MM.1S (cell line): ENCODE measurements around the gene NCSTN.

Experiments
- DNase-seq: peaks from one replicate; pipeline ENCODE4 v3.0.0-alpha.2; 2015
- H2AFZ ChIP-seq: fragments of 300-600 bp; sonication (generic); 2 replicates; pipeline ENCODE4 v1.6.0; 2016; ENCODE audit warnings: antibody characterized with exemption, low read length
- H3F3A ChIP-seq: fragments of 300-600 bp; sonication (generic); 2 replicates; pipeline ENCODE4 v1.6.1; 2016; ENCODE audit warnings: mild to moderate bottlenecking, antibody characterized with exemption, low read length, moderate library complexity, mixed read lengths; ENCODE audit not compliant: insufficient read depth
- H3K27ac ChIP-seq: fragments of 300-600 bp; sonication (generic); 2 replicates; pipeline ENCODE4 v1.5.1; 2016; ENCODE audit warnings: mild to moderate bottlenecking, low read length
- H3K27me3 ChIP-seq: fragments of 300-600 bp; sonication (generic); replicated peaks from 2 replicates; pipeline ENCODE4 v1.6.0; 2016; ENCODE audit warnings: low read length; ENCODE audit not compliant: insufficient read depth
- H3K36me3 ChIP-seq: fragments of 300-600 bp; sonication (generic); replicated peaks from 2 replicates; pipeline ENCODE4 v1.6.1; 2016; ENCODE audit warnings: mild to moderate bottlenecking, low read length, mixed read lengths; ENCODE audit not compliant: insufficient read depth
- H3K4me1 ChIP-seq: fragments of 300-600 bp; sonication (generic); 2 replicates; pipeline ENCODE4 v1.6.1; 2016; ENCODE audit warnings: low read length, mixed read lengths
- H3K4me2 ChIP-seq: fragments of 300-600 bp; sonication (generic); 2 replicates; pipeline ENCODE4 v1.6.0; 2016; ENCODE audit warnings: low read depth, low read length
- H3K4me3 ChIP-seq: fragments of 300-600 bp; sonication (generic); 2 replicates; pipeline ENCODE4 v1.5.1; 2016; ENCODE audit warnings: low read length, mixed read lengths
- H3K79me2 ChIP-seq: fragments of 300-600 bp; sonication (generic); 2 replicates; pipeline ENCODE4 v1.6.1; 2016; ENCODE audit warnings: mixed run types, low read length, mixed read lengths
- H3K9ac ChIP-seq: fragments of 300-600 bp; sonication (generic); 2 replicates; pipeline ENCODE4 v1.6.1; 2016; ENCODE audit warnings: low read length, mixed read lengths
- H3K9me2 ChIP-seq: fragments of 300-600 bp; sonication (generic); replicated peaks from 2 replicates; pipeline ENCODE4 v1.6.1; 2016; ENCODE audit warnings: mild to moderate bottlenecking, low read length, mixed read lengths; ENCODE audit not compliant: insufficient read depth
- H3K9me3 ChIP-seq: fragments of 300-600 bp; sonication (generic); replicated peaks from 2 replicates; pipeline ENCODE4 v1.6.1; 2016; ENCODE audit warnings: mild to moderate bottlenecking, low read length, mixed read lengths; ENCODE audit not compliant: insufficient read depth
- H4K20me1 ChIP-seq: fragments of 300-600 bp; sonication (generic); 2 replicates; pipeline ENCODE4 v1.6.1; 2016; ENCODE audit warnings: mild to moderate bottlenecking, low read length, moderate library complexity, mixed read lengths; ENCODE audit not compliant: insufficient read depth
- CTCF ChIP-seq: fragments of 300-600 bp; sonication (generic); IDR thresholded peaks from 2 replicates; pipeline ENCODE4 v1.5.1; 2016; ENCODE audit warnings: antibody characterized with exemption, low read length, mixed read lengths
- EZH2 ChIP-seq: fragments of 300-600 bp; sonication (generic); optimal IDR thresholded peaks from 2 replicates; pipeline ENCODE3; 2017; ENCODE audit warnings: low read depth, mild to moderate bottlenecking, antibody characterized with exemption, low read length, mixed read lengths
- EZH2phosphoT487 ChIP-seq: fragments of 300-600 bp; sonication (generic); IDR thresholded peaks from 2 replicates; pipeline ENCODE4 v1.6.1; 2018; ENCODE audit warnings: antibody characterized with exemption, low read length

NCSTN gene

GRCh38 chr1:160342953-160343869, at the start of gene NCSTN, which contains the start of gene COPA:
Gene NCSTN, plus strand, starts transcription at chr1:160343383. Its CDS starts 14 bp downstream, at chr1:160343397.
Gene COPA, minus strand, starts transcription at chr1:160343250. Its CDS starts 80 bp downstream, at chr1:160343170.
- H4K20me1 ChIP-seq: no peaks in the 10 kb centered on the region
- H3K4me2 ChIP-seq: peak within 1 kb of the TSS; percentile 81
- peak within 1 kb of the TSS; percentile 58; the same call in 1 of the 2 replicates for H3K27ac ChIP-seq
- peak within 1 kb of the TSS; percentile 66 for H2AFZ ChIP-seq
- no peaks in the 10 kb centered on the region for H3K27me3 ChIP-seq
- no peaks in the 10 kb centered on the region for H3K9me3 ChIP-seq
- peaks cover 88% of the 10 kb centered on the region for H3K79me2 ChIP-seq
- H3K4me1 ChIP-seq: peaks cover 9% of the 10 kb centered on the region
- H3K9me2 ChIP-seq: no peaks in the 10 kb centered on the region
- H3K9ac ChIP-seq: peak within 1 kb of the TSS; percentile 91
- H3K36me3 ChIP-seq: peaks cover 7% of the 10 kb centered on the region; the same call in 1 of the 2 replicates
- peak; percentile 99 for DNase-seq
- H3K4me3 ChIP-seq: peak within 1 kb of the TSS; percentile 94
- no peak for TF ChIP-seq EZH2
- no peak for TF ChIP-seq CTCF
- TF ChIP-seq EZH2phosphoT487: no peak
- H3F3A ChIP-seq: 0 out of 2 replicates have a peak, but pooled peaks cover 4% of the 10 kb centered on the region

DNA sequence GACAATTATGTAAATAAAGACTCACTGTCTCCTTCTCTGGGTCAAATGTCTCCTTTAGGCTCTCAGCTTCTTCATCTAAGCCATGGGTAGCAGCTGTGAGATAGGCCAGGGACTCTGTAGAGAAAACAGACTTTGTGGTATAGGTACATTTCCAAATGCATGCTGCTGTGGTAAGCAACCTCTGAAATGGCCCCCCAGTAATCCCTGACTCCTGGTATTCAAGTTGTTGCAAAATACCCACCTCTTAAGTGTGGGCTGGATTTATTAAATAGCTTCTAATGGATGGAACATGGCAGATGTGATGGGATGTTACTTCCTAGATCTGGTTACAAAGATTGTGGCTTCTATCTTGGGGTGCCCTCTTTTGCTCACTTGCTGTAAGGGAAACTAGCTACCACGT, 47.1 kb upstream of the NCSTN start:
- DNase-seq: no peak
- Histone ChIP-seq H3K9me3 (no peaks in the 10 kb centered on the region), H3K9me2 (no peaks in the 10 kb centered on the region), H3K4me1 (no peaks in the 10 kb centered on the region), H3F3A (peaks cover 9% of the 10 kb centered on the region), H3K4me3 (no peak overlapping the region), H3K79me2 (no peaks in the 10 kb centered on the region), H3K27me3 (no peaks in the 10 kb centered on the region), H3K4me2 (no peak overlapping the region), H2AFZ (no peak overlapping the region), H3K9ac (no peak overlapping the region), H4K20me1 (no peaks in the 10 kb centered on the region; the same call in 1 of the 2 replicates), H3K36me3 (peaks cover 48% of the 10 kb centered on the region), H3K27ac (no peak overlapping the region)
- TF ChIP-seq CTCF (no peak), EZH2 (no peak), EZH2phosphoT487 (no peak)

DNA sequence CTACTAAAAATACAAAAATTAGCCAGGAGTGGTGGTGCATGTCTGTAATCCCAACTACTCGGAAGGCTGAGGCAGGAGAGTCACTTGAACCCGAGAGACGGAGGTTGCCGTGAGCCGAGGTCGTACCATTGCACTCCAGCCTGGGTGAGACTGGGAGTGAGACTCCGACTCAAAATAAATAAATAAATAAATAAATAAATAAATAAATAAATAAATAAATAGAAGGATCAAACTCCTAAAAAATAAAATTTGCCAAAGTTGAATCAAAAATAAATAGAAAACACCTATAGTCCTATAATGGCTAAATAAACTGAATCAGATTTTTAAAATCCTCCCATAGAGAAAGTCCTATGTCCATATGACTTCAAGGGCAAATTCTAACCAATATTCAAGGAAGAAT, 43.0 kb upstream of the NCSTN start:
- no peak for TF ChIP-seq EZH2
- no peak for TF ChIP-seq EZH2phosphoT487
- no peak for TF ChIP-seq CTCF
- Histone ChIP-seq H3K9me2 (no peaks in the 10 kb centered on the region), H4K20me1 (no peaks in the 10 kb centered on the region), H3K9me3 (no peaks in the 10 kb centered on the region), H3K36me3 (peaks cover 41% of the 10 kb centered on the region), H3K27ac (no peak overlapping the region), H3K4me1 (no peaks in the 10 kb centered on the region), H3F3A (no peaks in the 10 kb centered on the region), H2AFZ (no peak overlapping the region), H3K4me3 (no peak overlapping the region), H3K27me3 (no peaks in the 10 kb centered on the region), H3K79me2 (no peaks in the 10 kb centered on the region), H3K4me2 (no peak overlapping the region), H3K9ac (no peak overlapping the region)
- no peak for DNase-seq
